Upper lobe of right lung (tissue), 1 donor: ENCODE measurements around the gene PCGF2. TPM values are rescaled to one million over a fixed set of nuclear protein-coding genes. Genes with fewer than 3 reads are reported as not detected.
"Not testable (repeated sequence)": the region's sequence is repeated elsewhere in the genome, so short reads cannot be mapped to it uniquely, and the experiment has no call there.

Experiments used
- ATAC-seq: fragments of 200-7000 bp; cut with Tn5 transposase; one replicate; pipeline ENCODE4 v1.9.1; 2020; ENCODE audit warnings: mild to moderate bottlenecking, moderate library complexity
- DNase-seq: peaks from one replicate; pipeline ENCODE4 v3.0.0-alpha.2; 2020
- H3K27ac ChIP-seq: fragments of 200-600 bp; one replicate; pipeline ENCODE4 v1.8.0; 2022
- H3K27me3 ChIP-seq: fragments of 200-600 bp; one replicate; pipeline ENCODE4 v1.8.0; 2022; ENCODE audit warnings: mild to moderate bottlenecking
- H3K36me3 ChIP-seq: fragments of 200-600 bp; one replicate; pipeline ENCODE4 v1.8.0; 2022
- H3K4me1 ChIP-seq: fragments of 200-600 bp; one replicate; pipeline ENCODE4 v1.8.0; 2022
- H3K4me3 ChIP-seq: fragments of 200-600 bp; one replicate; pipeline ENCODE4 v1.8.0; 2022; ENCODE audit warnings: mild to moderate bottlenecking
- H3K9me3 ChIP-seq: fragments of 200-600 bp; one replicate; pipeline ENCODE4 v1.8.0; 2022
- intact Hi-C: fragments of 100-400 bp; cut with DNase I; formaldehyde crosslinking; loops from one replicate; pipeline ENCODE4 v1.11.0; 2022
- total RNA-seq: library from RNA; stranded (reverse); fragmentation: NEBNext Ultra II Directional; extraction: Animal tissue kit (Norgen Biotek cat#: 25700); gene quantifications from one replicate; pipeline ENCODE4 v1.2.1, GENCODE V29; 2021
- TF ChIP-seq, protein P1 (sequence below): fragments of 200-600 bp; IDR thresholded peaks from one replicate; pipeline ENCODE4 v1.8.0; 2022; ENCODE audit warnings: antibody characterized with exemption
- donor health status: DM: no; HTN: yes; CAD: no; lungs with severe emphysema.

PCGF2 gene
- total RNA-seq, 1 donor from 2014 or later = 59.1 TPM

GRCh38 chr17:38729886-38730525, 18.1 kb downstream of the PCGF2 start, which contains the start of gene CISD3:
TSS of gene CISD3 (plus strand) at chr17:38730341. CDS start at chr17:38730359, 18 bp downstream.
- DNase-seq = peak; percentile 95
- Histone ChIP-seq H3K4me3 (peak within 1 kb of the TSS; percentile 73), H3K4me1 (peaks cover 42% of the 10 kb centered on the region), H3K36me3 (peaks cover 19% of the 10 kb centered on the region), H3K9me3 (no peaks in the 10 kb centered on the region), H3K27me3 (no peaks in the 10 kb centered on the region), H3K27ac (peak within 1 kb of the TSS; percentile 85)
- TF ChIP-seq, protein P1, sequence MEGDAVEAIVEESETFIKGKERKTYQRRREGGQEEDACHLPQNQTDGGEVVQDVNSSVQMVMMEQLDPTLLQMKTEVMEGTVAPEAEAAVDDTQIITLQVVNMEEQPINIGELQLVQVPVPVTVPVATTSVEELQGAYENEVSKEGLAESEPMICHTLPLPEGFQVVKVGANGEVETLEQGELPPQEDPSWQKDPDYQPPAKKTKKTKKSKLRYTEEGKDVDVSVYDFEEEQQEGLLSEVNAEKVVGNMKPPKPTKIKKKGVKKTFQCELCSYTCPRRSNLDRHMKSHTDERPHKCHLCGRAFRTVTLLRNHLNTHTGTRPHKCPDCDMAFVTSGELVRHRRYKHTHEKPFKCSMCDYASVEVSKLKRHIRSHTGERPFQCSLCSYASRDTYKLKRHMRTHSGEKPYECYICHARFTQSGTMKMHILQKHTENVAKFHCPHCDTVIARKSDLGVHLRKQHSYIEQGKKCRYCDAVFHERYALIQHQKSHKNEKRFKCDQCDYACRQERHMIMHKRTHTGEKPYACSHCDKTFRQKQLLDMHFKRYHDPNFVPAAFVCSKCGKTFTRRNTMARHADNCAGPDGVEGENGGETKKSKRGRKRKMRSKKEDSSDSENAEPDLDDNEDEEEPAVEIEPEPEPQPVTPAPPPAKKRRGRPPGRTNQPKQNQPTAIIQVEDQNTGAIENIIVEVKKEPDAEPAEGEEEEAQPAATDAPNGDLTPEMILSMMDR = peak; percentile 58
- peak; percentile 93 for ATAC-seq
- intact Hi-C loops = loop anchor here (5.0 kb wide), 1 partner anchor 53 kb away; no protein-coding TSS in a partner anchor

- Histone ChIP-seq H3K9me3 (no peaks in the 10 kb centered on the region), H3K27ac (peak overlapping the region; percentile 85), H3K27me3 (no peaks in the 10 kb centered on the region), H3K4me3 (peak overlapping the region; percentile 57), H3K4me1 (peaks cover 42% of the 10 kb centered on the region), H3K36me3 (peaks cover 23% of the 10 kb centered on the region)
- intact Hi-C loops = no loop called here
- TF ChIP-seq, protein P1 = no peak
- ATAC-seq = no peak
- DNase-seq = no peak
Observed at GRCh38 chr17:38729368-38729885, 18.7 kb downstream of the PCGF2 start.

GRCh38 chr17:38728290-38728831, 19.8 kb downstream of the PCGF2 start:
- TF ChIP-seq, protein P1 = no peak
- Histone ChIP-seq H3K4me3 (no peak overlapping the region), H3K27me3 (no peaks in the 10 kb centered on the region), H3K4me1 (peaks cover 42% of the 10 kb centered on the region), H3K9me3 (no peaks in the 10 kb centered on the region), H3K36me3 (peaks cover 19% of the 10 kb centered on the region), H3K27ac (peak overlapping the region; percentile 85)
- DNase-seq = no peak
- ATAC-seq = peak; percentile 2
- intact Hi-C loops = no loop called here

GRCh38 chr17:38727736-38728135, 20.4 kb downstream of the PCGF2 start:
- H3K36me3 ChIP-seq = peaks cover 21% of the 10 kb centered on the region
- no peaks in the 10 kb centered on the region for H3K9me3 ChIP-seq
- H3K27me3 ChIP-seq = no peaks in the 10 kb centered on the region
- DNase-seq (no peak), ATAC-seq (no peak)
- TF ChIP-seq, protein P1 = no peak
- no peak overlapping the region for H3K4me3 ChIP-seq
- intact Hi-C loops = no loop called here
- H3K4me1 ChIP-seq = peaks cover 42% of the 10 kb centered on the region
- peak overlapping the region; percentile 36 for H3K27ac ChIP-seq

GRCh38 chr17:38726145-38726544, 22.0 kb downstream of the PCGF2 start:
- Histone ChIP-seq H3K36me3 (peaks cover 35% of the 10 kb centered on the region), H3K4me1 (peaks cover 26% of the 10 kb centered on the region)
- ATAC-seq, H3K4me3 ChIP-seq, H3K27me3 ChIP-seq, DNase-seq, H3K27ac ChIP-seq, intact Hi-C loops, H3K9me3 ChIP-seq: not testable (repeated sequence)

GRCh38 chr17:38725066-38725465, 23.1 kb downstream of the PCGF2 start:
- ATAC-seq (no peak), DNase-seq (no peak)
- no peaks in the 10 kb centered on the region for H3K9me3 ChIP-seq
- H3K4me1 ChIP-seq = peaks cover 20% of the 10 kb centered on the region
- no peak overlapping the region for H3K4me3 ChIP-seq
- H3K36me3 ChIP-seq = peaks cover 46% of the 10 kb centered on the region
- TF ChIP-seq, protein P1 = no peak
- no peaks in the 10 kb centered on the region for H3K27me3 ChIP-seq
- H3K27ac ChIP-seq = no peak overlapping the region
- intact Hi-C loops = no loop called here
